Left renal cortex interstitium (tissue), 4 donors: ENCODE results near the gene MICALL2. TPM values are rescaled to one million over a fixed set of nuclear protein-coding genes. Genes with fewer than 3 reads are reported as not detected.

Source experiments
- DNase-seq, 4 donors: peaks; one replicate each; pipeline ENCODE4 v3.0.0-alpha.2; 2013; ENCODE audit warnings: low read depth in 4 of 4, low spot score in 2 of 4, missing footprints in 1 of 4
- polyA plus RNA-seq, 4 donors: library from polyadenylated mRNA; unstranded; fragments of 120-200 nt; gene quantifications; one replicate each; pipeline ENCODE4 v1.2.1, GENCODE V29; 2013; ENCODE audit not compliant: insufficient read length in 4 of 4

The MICALL2 gene
- polyA plus RNA-seq, 4 donors, result 5.8 to 14.1 (median 11.5) TPM

DNA sequence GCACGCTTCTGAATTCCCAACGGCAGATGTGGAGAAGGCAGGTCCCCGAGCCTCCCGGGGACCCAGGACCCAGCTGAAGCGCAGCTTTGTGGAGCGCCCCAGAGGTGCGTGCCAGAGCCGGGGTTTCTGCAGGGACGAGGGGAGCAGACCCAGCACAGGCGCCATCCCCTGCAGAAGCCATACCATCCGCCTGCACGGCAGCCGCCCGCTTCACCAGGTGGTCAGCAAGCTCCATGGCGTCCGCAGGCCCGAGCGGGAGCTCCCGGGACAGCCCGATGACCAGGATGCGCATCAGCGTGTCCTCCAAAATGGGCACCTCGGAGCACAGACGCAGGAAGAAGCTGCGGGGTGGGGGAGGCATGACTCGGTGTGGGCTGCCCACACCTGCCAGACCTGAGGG is 34.3 kb upstream of the MICALL2 start:
- no peak for DNase-seq

DNA sequence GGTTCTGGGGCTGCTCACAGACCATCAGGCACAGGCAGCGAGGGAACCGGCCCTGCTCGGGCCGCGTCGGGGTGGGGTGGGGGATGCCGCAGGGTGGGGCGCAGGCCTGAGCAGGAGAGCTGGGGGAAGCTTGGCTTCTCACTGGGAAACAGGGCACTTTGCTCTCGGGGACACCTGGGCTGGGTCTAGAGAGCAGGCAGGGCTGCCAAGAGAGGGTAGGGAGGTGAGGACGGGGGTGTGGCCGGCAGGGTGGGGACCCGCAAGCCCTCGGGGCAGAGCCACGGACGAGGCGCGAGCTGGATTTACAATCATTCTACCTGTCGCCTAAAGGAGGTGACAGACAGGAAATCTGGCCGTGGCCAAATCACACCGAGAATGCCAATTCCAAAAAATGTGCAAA is 33.9 kb upstream of the MICALL2 start:
- DNase-seq, result no peak

DNA sequence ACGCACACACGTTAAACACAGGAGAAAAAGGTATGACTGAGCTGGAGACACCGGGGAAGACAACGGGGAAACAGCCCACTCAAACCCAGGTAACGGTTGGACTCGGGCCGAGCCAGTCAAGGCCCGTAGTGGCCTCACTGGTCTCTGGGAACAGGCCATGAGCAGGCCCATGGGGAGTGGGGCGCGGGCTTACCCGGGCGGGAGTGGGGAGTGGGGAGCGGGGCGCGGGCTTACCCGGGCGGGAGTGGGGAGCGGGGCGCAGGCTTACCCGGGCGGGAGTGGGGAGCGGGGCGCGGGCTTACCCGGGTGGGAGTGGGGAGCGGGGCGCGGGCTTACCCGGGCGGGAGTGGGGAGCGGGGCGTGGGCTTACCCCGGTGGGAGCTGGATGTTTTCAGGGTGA is 33.4 kb upstream of the MICALL2 start:
- DNase-seq, result no peak

DNA sequence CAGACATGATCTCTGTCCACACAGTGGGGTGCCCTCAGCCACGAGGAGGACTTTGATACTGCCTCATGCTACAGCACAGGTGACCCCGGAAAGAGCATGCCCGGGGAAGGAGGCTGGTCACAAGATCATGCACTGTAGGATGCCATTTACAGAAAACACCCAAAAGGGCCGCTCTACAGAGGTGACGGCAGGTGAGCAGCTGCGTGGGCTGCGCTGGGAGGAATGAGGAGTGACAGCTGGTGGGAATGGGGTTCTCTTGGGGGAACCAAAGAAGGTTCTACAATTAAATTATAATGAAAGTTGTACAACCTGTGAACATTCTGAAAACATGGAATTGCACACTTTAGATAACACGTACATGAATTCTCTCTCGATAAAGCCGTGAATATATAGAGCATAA is 33.0 kb upstream of the MICALL2 start:
- no peak for DNase-seq

DNA sequence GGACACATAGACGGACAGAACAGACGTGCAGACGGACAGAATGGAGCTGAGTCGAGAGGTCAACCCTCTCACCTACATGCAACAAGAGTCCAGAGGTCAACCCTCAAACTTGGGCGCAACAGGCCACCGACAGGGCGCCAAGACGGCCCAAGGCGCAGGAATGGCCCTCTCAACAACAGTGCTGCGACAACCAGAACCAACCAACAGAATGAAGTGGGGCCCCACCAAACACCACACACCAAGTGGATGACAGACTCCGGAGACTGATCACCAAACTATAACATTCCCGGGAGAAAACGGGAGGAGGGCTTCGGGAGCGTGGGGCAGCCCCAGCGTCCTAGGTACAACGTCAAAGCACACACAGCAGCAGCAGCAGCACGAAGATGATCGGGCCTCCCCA is 31.6 kb upstream of the MICALL2 start:
- no peak for DNase-seq

DNA sequence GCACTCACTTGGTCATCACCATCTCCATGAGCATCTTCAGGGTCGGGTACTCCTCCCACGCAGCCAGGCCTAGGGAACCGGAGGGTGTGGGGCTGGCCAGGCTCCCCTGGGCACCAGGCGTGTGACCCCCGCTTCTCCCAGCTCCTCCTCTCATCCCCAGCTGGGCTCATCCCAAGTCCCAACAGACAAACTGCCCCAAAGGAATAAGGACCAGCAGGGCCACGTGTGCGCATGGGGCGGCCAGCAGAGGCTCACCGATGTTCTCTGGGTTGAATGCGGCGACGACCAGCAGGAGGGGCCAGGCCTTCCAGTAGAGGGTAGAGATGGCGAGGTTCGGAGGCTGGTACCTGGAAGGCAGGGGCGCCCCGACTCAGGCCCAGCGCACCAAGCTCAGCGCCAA is 30.1 kb upstream of the MICALL2 start:
- DNase-seq, result no peak

DNA sequence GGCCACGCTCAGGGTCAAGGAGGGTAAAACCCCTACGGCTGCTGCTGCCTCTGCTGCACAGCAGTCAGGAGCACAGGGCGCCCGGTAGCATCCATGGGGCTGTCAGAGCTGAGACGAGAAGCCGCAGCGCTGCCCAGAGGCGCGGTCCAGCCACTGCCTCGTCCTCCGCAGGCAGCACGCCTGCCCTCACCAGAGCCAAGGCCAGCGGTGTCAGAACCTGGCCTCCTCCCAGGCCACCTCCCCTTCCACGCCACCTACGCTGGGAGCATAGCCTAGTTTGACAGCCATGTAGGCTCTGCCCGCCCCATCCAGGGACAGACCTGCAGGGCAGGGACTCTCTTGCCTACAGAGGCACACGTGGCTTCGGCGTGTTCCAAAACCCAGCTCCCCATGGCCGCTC is 28.7 kb upstream of the MICALL2 start:
- no peak for DNase-seq

DNA sequence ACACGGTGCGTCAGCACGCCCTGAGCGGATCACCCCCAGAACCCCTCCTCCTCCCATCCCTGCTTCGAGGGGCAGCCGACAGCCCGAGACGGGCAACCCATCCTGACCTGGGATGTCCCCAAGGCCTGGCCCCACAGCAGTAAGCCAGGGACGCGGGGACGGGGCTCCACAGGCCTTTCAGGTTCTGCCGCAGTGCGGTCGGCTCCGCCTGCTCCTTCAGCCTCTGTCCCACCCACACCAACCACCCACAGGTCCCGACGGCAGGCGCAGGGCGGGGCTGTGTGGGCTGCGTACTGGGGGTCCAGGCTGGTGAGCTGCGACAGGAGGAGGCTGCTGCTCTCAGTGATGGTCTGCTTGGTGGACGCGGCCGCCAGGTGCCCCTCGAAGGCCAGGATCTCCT is 28.2 kb upstream of the MICALL2 start:
- DNase-seq, result no peak

DNA sequence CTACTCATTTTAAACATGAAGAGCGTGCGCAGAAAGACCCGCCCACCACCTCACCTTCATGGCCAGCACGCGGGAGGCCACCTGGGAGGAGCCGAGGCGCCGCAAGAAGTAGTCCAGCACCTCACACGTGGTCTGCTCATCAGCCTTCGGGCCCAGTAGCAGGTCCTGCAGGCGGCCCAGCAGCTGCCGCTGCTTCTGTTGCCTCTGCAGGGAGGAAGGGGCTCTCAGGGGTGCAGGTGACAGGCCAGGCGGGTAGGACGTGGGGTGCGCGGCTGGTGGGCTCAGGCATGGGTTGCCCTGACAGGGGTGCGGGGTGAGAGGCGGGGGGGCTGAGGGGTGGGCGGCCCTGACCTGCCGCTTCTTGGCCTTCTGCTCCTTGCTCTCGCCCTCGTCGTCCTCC is 27.3 kb upstream of the MICALL2 start:
- DNase-seq, result no peak

DNA sequence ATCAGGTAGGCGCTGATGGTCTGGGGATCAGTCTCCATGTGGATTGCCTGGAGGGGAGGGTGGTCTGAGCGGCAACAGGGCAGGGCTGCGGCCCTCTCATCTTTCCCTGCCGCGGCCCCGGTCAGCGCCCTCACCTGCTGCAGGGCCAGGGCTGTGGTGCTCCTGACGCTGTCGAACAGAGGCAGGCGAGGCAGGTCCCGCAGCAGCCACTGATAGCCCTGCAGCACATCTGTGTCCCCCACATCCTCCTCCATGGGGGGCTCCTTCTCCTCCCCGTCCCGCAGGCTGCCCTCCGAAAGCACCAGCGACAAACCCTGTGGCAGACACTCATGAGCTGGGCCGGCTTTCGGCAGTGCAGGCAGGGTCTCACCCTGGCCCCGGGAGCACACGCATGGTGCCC is 25.9 kb upstream of the MICALL2 start:
- no peak for DNase-seq

DNA sequence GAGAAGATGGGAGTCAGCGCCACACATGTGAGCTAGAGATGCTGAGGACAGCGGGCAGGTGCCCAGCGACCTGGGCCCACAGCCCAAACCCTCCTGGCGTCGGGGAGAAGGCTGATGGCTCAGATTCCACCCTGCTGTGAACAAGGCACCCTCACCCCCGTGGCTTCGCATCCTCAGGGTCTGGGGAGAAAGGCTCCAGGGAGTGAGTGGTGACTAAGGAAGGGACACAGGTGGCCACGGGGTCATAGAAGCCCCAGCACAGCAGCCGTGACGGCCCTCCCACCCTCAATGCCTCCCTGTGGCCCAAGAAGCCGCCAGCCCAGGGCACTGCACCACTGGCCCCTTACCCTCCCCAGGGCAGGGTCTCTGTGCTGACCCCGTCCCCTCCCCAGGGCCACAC is 25.3 kb upstream of the MICALL2 start:
- DNase-seq, result no peak

DNA sequence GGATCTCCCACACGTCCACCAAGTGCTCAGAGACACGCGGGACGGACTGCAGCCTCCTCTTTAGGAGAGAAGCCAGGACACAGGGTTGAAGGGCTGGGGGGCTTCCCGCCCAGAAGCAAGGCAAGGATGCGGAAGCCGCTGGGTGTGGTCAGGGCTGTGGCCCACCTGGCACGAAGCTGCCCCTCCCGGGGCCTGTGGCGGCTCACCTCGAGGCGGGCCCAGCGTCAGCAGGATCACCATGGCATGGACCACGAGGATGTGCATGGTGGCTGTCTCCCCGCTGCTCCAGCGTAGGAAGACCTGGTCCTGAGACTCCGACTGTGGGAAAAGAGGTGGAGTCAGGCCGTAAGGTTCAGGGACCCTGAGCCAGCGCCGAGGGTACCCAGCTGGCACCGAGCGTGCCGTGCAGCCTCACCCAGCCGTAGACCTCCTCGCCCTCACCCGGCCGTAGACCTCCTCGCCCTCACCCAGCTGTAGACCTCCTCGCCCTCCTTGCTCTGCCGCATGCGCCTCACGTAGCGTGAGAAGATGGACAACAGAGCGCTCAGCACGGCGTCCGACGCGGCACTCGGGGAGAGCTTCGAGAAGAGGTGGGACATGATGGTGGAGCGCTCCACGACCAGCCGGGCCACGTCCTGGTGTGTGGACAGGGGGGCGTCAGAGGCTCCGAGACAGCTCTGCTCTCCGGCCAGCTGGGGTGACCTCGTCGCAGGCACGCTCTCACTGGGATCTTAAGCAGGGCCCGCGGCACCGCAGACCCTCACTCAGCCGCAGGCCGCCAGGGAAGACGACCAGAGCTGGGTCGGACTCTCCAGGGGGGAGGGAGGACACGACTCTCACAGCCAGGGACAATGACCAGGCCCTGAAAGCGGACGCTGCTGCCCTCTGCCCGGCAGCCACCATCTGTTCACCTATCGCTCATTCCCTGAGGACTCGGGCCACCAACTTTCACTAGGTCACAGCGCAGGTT is 24.6 kb upstream of the MICALL2 start:
- DNase-seq, result no peak

DNA sequence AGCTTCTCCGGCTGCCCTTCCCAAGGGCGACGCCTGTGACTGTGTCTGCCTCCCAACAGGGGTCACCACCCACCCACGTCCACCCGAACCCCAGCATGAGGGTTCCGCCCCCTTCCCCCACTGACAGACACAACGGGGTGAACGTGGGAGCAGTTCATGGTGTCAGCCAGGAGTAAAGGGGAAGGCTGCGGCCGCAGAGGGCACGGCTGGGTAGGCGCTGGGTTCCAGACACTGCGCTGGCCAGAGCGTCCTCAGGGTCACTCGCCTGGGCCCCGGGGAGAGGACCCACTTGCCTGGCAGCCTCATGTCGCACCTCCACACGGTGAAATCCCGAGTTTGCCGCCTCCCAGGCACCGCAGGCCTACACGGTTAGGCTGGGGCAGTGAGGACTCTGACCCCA is 23.8 kb upstream of the MICALL2 start:
- DNase-seq, result no peak

DNA sequence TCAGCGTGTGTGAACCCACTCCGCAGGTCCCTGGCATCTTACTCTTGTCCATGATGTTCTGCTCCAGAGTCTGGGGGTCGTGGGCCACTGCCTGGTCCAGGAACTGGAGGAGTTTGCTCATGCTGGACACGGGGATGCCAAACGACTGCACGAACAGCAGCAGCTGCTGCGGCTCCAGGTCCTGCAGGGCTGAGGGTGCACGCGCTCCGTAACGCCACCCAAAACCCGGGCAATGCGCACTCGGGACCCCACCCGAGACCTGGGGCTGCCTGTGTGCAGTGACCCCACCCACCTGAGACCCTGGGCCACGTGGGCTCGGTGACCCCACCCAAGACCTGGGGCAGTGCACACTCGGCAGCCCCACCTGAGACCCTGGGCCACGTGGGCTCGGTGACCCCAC is 22.0 kb upstream of the MICALL2 start:
- no peak for DNase-seq

DNA sequence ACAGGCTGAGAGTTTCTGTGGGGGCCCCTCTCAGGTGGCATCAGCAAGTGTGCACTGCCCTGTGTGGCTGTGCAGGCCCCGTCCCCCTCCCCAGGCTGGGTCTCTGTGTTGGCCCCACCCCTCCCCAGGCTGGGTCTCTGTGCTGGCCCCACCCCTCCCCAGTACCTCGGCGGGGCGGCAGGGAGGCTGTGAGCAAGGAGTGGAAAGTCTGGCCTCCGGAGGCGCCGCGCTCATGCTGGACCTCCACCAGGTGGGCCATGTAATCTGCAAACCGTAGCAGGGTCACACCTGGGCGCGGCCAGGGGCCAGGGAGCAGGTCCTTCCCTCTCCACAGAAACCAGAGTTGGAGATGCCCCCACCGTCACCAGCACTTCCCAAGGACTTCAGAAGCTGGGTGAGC is 21.4 kb upstream of the MICALL2 start:
- DNase-seq, result no peak

DNA sequence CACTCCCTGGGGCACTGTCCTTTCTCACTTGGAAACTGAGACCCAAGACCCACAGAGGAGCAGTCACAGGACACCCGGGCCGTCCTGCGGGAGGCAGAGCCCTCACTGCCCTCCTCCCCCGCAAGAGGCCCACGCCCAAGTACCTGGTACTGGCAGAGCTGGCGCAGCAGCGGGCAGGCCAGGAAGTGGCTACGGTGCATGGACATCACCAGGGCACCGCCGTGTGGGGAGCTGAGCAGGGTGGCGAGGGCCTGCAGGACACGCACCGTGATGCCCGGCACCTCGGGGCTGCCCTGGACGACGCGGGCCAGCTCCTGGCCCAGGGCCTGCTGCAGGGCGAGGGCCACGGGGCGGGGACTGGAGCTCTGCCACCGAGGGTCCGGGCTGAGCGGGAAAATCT is 20.0 kb upstream of the MICALL2 start:
- no peak for DNase-seq

DNA sequence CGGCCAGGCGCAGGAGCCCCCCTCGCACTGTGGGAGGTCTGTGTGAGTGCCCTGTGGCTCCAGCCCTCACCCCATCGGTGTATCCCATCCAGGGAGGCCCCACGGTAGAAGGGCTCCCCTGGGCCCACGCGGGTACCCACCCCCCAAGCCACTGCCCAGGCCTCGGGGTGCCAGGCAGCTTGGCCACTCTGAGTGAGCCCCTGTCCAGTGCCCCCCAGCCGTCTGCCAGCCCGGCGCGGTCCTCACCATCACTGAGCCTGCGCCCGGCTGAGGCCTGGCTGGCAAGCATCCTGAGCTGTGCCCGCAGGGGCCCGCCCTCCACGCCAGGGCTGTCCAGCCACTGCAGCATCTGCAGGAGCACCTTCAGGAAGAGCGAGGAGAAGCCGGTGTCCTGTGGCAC is 19.2 kb upstream of the MICALL2 start:
- DNase-seq, result no peak

DNA sequence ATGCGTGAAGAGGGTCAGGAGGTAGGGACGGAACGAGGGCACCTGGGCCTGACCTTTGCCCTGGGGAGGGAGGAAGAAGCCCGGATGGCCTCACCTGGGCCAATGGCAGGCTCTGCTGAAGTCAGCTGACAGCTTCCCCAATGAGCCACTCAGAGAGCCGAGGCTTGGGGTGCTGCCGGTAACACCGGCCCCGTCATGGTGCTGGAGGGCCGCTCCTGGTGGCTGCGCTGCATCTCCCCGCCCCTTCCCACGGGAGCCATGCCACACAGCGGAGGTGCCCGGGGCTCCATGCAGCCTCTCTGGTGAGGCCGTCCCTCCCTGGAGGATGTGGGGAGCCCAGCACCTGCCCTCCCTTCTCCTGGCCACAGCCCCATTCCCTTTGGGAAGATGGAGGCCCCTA is 17.6 kb upstream of the MICALL2 start:
- no peak for DNase-seq

DNA sequence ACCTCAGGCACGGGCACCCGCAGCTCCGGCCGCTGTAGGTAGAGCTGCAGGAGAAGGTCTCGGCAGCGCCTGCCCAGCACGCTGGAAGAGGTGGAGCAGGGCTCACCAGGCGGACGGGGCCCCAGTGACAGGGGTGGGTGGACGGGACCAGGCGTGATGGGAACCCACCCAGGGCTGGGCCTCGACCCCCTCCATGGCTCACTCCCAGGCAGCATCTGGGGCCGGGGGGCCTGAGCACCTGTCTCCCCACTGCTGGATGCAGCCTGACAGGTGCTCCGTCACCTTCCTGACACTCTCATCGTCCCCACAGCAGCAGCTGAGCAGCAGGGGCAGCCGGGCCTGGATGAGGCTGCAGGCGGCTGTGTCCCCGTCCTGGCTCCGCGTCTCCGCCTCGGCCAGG is 16.7 kb upstream of the MICALL2 start:
- no peak for DNase-seq

DNA sequence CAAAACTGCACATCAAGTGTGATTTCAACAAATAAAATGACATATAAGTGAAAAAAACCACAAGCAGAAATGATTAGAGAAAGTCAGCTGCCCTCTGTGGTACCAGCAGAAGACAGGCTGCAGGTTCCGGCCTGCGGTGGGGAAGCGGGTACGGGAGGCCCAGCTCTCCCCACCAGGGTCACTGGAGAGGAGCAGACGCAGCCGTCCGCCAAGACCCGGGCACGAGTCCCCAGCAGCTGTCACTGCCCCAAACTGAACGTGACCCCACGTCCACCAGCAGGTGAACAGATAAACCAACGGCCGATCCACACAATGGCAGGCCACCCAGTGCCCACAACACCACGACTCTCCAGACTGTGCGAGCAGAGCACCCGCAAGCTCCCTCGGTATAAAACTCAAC is 16.1 kb upstream of the MICALL2 start:
- no peak for DNase-seq

DNA sequence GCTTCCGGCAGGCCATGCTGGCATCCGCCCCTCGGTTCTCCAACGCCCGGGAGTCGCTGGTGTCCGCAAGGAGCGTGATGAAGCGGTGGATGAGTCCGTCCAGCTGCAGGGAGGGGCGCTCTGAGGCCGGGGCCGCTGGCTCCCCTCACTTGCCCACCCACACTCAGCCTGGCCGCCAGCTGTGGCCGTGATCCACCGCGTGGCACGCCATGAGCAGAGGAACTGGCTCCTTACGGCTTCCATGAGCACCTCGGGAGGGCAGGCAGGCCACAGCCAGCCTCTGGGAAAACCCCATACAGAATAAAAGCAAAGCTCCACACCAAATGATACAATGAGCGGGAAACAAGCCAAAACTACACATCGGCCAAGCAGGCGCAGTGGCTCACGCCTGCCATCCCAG is 15.5 kb upstream of the MICALL2 start:
- no peak for DNase-seq

DNA sequence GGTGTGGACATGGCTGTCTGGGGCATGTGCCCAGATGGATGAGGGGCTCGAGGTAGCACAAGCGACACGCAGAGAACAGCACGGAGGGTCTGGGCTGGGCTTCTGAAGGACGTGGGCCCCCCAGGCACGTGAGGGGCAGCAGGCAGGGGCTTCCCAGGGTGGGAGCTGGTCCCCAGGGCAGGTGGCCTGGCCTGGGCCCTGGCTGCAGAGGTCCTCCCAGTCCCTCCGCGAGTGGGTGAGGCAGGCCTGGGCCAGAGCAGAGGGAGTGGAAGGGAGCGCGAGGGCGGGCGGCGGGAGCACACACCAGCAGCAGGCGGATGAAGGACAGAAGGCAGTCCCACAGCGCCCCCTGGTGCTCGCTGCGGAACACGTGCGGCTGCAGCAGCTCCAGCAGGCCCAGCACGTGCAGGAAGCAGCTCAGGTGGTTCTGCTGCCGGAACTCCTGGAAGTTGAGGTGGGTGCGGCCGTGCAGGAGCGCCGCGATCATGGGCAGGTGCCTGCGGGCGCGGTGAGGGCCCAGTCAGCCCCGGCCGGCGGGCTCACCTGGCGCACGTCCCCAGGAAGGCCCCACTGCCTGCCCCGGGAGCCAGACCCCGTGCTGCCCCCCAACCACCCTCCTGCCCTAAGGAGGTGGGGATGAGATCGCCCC is 14.7 kb upstream of the MICALL2 start:
- peak in 2 of 4 donors; percentile 70 to 79 for DNase-seq
